Esophagus squamous epithelium (tissue), 5 donors: ENCODE data around the gene MMADHC. TPM values are rescaled to one million over a fixed set of nuclear protein-coding genes. Genes with fewer than 3 reads are reported as not detected.

Experiments used
- DNase-seq: peaks from one replicate; lab custom pipeline; 2025; lab: John Stamatoyannopoulos, UW
- H3K27ac ChIP-seq, 4 donors: fragments of 200-600 bp; sonication (generic); one replicate each; pipeline ENCODE4 v1.5.1; 2016 to 2019; ENCODE audit warnings: mild to moderate bottlenecking in 1 of 4
- H3K27me3 ChIP-seq, 4 donors: fragments of 200-600 bp; sonication (generic); 1 replicate in 3 of 4; 2 replicates in 1 of 4; pipeline versions ENCODE4 v1.5.1 to v1.6.0; 2017 to 2021; ENCODE audit warnings: antibody characterized with exemption in 1 of 4
- H3K36me3 ChIP-seq, 3 donors: fragments of 200-600 bp; sonication (generic); one replicate each; pipeline ENCODE4 v1.5.1; 2016 to 2019
- H3K4me1 ChIP-seq, 3 donors: fragments of 200-600 bp; sonication (generic); one replicate each; pipeline ENCODE4 v1.5.1; 2017 to 2019
- H3K4me3 ChIP-seq, 4 donors: fragments of 200-600 bp; sonication (generic); 1 replicate in 3 of 4; 2 replicates in 1 of 4; pipeline ENCODE4 v1.5.1; 2016 to 2019; ENCODE audit warnings: mild to moderate bottlenecking in 2 of 4, moderate library complexity in 1 of 4
- H3K9me3 ChIP-seq, 3 donors: fragments of 200-600 bp; sonication (generic); one replicate each; pipeline ENCODE4 v1.5.1; 2016 to 2019
- POLR2A ChIP-seq, 4 donors: fragments of 450-650 bp; IDR thresholded peaks; one replicate each; pipeline ENCODE4 v1.6.1; 2017; ENCODE audit warnings: antibody characterized with exemption in 4 of 4, mild to moderate bottlenecking in 4 of 4, moderate library complexity in 3 of 4
- WGBS, 2 donors: methylation state at CpG; one replicate each; pipeline ENCODE4 v1.1.5; 2018; 5-methylcytosine and 5-hydroxymethylcytosine counted together
- intact Hi-C: fragments of 100-400 bp; cut with DNase I; formaldehyde crosslinking; loops from one replicate; pipeline ENCODE4 v1.15.0; 2022
- total RNA-seq, 4 donors: library from RNA; depleted of rRNA; stranded (reverse); fragments of >200 nt; gene quantifications; one replicate each; pipeline ENCODE4 v1.1.0, GENCODE V29; 2016
- TF ChIP-seq, protein P1 (sequence below), 6 experiments: fragments of 450-650 bp in 4 of 6; fragments of 200-600 bp in 2 of 6; sonication (generic) in 2 of 6; IDR thresholded peaks; one replicate each; pipeline ENCODE4 v1.5.1; 2016 to 2019; ENCODE audit warnings: antibody characterized with exemption in 6 of 6, mild to moderate bottlenecking in 4 of 6, moderate library complexity in 4 of 6
- donor health status: DM: yes; HTN: yes; CAD: no.

MMADHC gene
- total RNA-seq = 100 to 1,000 TPM in 3 of 4 donors, 10 to 100 TPM in 1; 71.9 to 134 (median 110) TPM

DNA sequence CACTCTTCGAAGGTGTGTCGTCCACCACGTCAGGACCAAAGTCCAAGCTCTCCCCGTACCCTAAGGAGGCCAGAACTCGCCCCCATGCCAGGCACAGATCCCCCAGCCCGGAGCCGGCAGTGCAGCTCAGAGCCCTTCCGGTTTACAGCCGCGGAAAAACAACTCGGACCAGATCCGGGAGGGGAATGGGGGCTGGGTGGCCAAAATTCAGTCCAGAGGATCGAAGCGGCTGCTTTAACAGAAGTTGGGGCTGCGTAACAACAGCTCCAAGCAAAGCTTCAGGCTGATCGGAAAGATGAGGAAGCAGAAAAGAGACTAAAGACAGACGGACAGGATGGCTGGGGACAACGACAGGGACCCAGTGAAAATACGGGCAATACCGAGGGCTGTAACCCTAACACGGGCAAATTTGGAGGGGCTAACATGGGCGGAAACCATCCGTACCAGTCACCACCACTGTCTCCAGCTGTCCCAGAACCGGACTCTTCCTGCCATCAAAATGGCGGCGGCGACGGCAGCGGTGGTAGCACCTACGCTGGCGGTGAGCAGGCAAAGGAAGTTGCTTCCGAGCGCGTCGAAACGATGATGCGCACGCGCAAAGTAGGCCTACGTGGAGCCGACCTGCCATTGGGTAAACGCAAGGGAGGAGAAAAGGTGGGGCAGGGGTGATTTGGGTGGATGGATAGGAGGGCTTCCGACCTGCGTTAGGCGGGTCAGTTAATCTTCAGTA lies at the start of gene MMADHC:
Gene MMADHC (minus strand): TSS at position 556 of the 730 bp plus-strand sequence. CDS start 678 bp downstream, outside the sequence.
- TF ChIP-seq, protein P1, sequence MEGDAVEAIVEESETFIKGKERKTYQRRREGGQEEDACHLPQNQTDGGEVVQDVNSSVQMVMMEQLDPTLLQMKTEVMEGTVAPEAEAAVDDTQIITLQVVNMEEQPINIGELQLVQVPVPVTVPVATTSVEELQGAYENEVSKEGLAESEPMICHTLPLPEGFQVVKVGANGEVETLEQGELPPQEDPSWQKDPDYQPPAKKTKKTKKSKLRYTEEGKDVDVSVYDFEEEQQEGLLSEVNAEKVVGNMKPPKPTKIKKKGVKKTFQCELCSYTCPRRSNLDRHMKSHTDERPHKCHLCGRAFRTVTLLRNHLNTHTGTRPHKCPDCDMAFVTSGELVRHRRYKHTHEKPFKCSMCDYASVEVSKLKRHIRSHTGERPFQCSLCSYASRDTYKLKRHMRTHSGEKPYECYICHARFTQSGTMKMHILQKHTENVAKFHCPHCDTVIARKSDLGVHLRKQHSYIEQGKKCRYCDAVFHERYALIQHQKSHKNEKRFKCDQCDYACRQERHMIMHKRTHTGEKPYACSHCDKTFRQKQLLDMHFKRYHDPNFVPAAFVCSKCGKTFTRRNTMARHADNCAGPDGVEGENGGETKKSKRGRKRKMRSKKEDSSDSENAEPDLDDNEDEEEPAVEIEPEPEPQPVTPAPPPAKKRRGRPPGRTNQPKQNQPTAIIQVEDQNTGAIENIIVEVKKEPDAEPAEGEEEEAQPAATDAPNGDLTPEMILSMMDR (IDR thresholded peaks at IDR 0.05) = peak in 1 of 6 experiments; percentile 24
- peak in 3 of 4 donors; percentile 71 to 90 (median 75) for TF ChIP-seq POLR2A (IDR thresholded peaks at IDR 0.05)
- 0 to 1% methylated on average over 36 to 40 of the region's 45 CpGs for WGBS, 2 donors
- Histone ChIP-seq H3K4me3 (peak within 1 kb of the TSS; percentile 72 to 89 (median 76)), H3K4me1 (peaks cover 0 to 48% (median 12%) of the 10 kb centered on the region in 3 donors), H3K27me3 (no peaks in the 10 kb centered on the region), H3K27ac (peak within 1 kb of the TSS; percentile 95 to 98 (median 97)), H3K36me3 (peaks cover 0 to 20% (median 0%) of the 10 kb centered on the region in 3 donors), H3K9me3 (no peaks in the 10 kb centered on the region)
- peak; percentile 73 for DNase-seq
- intact Hi-C loops = no loop called here

DNA sequence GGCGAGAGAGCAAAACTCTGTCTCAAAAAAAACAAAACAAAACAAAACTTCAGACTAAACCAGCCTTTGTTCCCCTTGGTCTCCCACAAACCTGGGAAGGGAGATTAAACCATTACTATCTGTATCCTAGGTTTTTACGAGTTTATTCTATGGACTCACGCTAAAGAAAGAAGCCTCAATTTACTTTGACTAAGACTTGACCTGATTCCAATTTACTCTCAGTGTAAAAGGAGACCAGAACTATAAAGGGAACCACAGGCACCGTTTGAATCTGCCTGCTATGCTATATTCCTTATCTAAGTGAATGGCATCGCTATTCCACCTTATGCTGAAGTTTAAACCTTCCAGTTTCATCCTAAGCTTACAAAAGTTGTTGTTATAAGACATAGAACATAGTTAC lies 46.5 kb upstream of the MMADHC start:
- intact Hi-C loops = no loop called here
- no peaks in the 10 kb centered on the region for H3K36me3 ChIP-seq
- H3K4me1 ChIP-seq = no peaks in the 10 kb centered on the region
- WGBS, 2 donors = 74 to 83% methylated on average over 5 of the region's 5 CpGs
- H3K27me3 ChIP-seq = no peaks in the 10 kb centered on the region
- no peaks in the 10 kb centered on the region for H3K9me3 ChIP-seq
- no peak for DNase-seq
- H3K4me3 ChIP-seq = no peak overlapping the region
- no peak overlapping the region for H3K27ac ChIP-seq
- TF ChIP-seq, protein P1 (IDR thresholded peaks at IDR 0.05) = no peak
- no peak for TF ChIP-seq POLR2A (IDR thresholded peaks at IDR 0.05)

DNA sequence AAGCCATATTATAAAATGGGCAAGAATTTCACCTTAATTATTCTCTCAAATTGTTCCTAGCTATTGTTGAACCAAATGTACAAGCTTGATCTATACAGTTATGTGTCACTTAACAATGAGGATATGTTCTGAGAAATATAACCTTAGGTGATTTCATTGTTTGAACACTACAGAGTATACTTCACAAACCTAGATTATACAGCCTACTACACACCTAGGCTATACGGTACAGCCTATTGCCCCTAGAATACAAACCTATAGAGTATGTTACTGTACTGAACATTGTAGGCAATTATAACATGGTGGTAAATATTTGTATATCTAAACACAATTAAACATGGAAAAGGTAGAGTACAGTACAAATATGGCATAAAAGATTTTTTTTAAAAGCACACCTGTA lies 42.9 kb upstream of the MMADHC start:
- no peak for DNase-seq
- Histone ChIP-seq H3K4me3 (no peak overlapping the region), H3K36me3 (no peaks in the 10 kb centered on the region), H3K27ac (no peak overlapping the region), H3K9me3 (no peaks in the 10 kb centered on the region), H3K27me3 (no peaks in the 10 kb centered on the region), H3K4me1 (no peaks in the 10 kb centered on the region)
- WGBS, 2 donors = 89 to 93% methylated on average over 1 of the region's 1 CpG
- TF ChIP-seq, protein P1 (IDR thresholded peaks at IDR 0.05) = no peak
- no peak for TF ChIP-seq POLR2A (IDR thresholded peaks at IDR 0.05)
- intact Hi-C loops = no loop called here

DNA sequence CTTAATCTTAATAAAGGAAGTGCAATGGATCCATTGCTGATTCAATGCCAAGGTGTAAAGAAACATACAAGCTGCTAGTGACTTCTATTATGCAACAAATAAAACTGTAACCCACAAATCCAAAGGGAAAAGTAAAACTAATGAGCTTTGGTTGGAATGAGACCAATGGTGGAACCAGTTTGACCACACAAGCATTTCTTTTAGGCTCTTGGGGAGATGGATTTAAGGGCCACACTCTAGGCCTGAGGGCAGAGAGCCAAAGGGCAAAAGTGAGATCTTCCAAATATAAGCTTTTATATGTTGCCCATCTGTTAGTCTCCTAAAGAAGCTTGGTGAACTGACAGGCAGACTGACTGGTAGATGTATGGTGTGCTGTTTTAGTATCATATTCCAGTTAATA lies 41.5 kb upstream of the MMADHC start:
- H3K9me3 ChIP-seq = no peaks in the 10 kb centered on the region
- no peak for DNase-seq
- TF ChIP-seq, protein P1 (IDR thresholded peaks at IDR 0.05) = no peak
- no peak for TF ChIP-seq POLR2A (IDR thresholded peaks at IDR 0.05)
- no peak overlapping the region for H3K4me3 ChIP-seq
- H3K27ac ChIP-seq = no peak overlapping the region
- no peaks in the 10 kb centered on the region for H3K36me3 ChIP-seq
- intact Hi-C loops = no loop called here
- H3K27me3 ChIP-seq = no peaks in the 10 kb centered on the region
- no peaks in the 10 kb centered on the region for H3K4me1 ChIP-seq

DNA sequence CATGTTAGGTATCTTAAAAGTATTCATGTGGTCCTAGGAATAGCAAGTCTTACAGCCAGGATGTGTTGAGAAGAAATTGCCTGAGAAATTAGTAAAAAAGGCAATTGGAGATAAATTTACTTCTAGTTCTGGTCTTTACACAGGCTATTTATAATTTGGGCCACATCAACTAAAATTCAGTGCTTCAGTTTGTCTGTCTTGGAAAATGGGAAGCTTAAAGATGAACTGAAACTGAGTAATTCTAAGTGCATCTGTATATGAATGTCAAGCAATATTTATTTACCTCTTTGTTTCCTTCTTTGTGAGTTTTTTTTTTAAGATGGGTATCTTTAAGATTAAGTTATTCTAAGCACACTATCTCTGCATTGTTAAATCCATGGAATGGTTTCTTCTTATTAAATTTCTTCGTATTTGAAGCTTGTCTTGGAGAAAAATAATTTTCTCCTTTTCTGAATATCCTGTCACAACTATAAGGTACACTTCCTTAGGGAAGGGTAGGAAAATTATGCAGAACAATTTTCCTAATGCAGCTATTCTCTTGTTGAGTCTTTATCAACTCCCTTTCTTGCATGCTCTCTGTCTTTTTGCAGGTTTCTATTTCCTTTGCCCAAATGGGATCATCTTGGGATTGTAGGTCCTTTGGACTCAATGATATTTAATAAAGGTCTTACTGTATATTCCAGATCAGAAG lies 39.7 kb upstream of the MMADHC start:
- Histone ChIP-seq H3K36me3 (no peaks in the 10 kb centered on the region), H3K27me3 (no peaks in the 10 kb centered on the region)
- TF ChIP-seq POLR2A (IDR thresholded peaks at IDR 0.05) = no peak
- TF ChIP-seq, protein P1 (IDR thresholded peaks at IDR 0.05) = no peak

More for the DNA sequence above, 39.7 kb upstream of the MMADHC start:
- Histone ChIP-seq H3K4me1 (no peaks in the 10 kb centered on the region), H3K4me3 (no peak overlapping the region), H3K27ac (no peak overlapping the region), H3K9me3 (no peaks in the 10 kb centered on the region)
- no peak for DNase-seq
- intact Hi-C loops = no loop called here
- WGBS, 2 donors = 88 to 95% methylated on average over 1 of the region's 1 CpG
